NK-92 treated with Interleukin-12 subunit alpha and Interleukin-12 subunit beta, amount 100 ng/mL, for 24 hours (cell line): Measurements from ENCODE around the gene FNDC3A.
A peak's percentile ranks its signal among the peaks of the same experiment; 100 is the strongest.
"Not testable (repeated sequence)": the region's sequence is repeated elsewhere in the genome, so short reads cannot be mapped to it uniquely, and the experiment has no call there.

Experiments used
- DNase-seq: peaks from one replicate; lab custom pipeline; 2025; lab: John Stamatoyannopoulos, UW

Gene FNDC3A

GRCh38 chr13:49140910-49141611 is 165.3 kb downstream of the FNDC3A start:
- no peak for DNase-seq

- no peak for DNase-seq
Measured at GRCh38 chr13:49146950-49147355, 171.2 kb downstream of the FNDC3A start.

- no peak for DNase-seq
Measured at GRCh38 chr13:49148405-49148804, 172.7 kb downstream of the FNDC3A start.

- not testable (repeated sequence) for DNase-seq
Measured at GRCh38 chr13:49157955-49158584, 182.4 kb downstream of the FNDC3A start.

GRCh38 chr13:49163162-49163561 is 187.4 kb downstream of the FNDC3A start:
- DNase-seq = not testable (repeated sequence)

GRCh38 chr13:49164712-49165111 is 189.0 kb downstream of the FNDC3A start:
- DNase-seq = no peak

GRCh38 chr13:49165798-49166752 is 190.4 kb downstream of the FNDC3A start:
- no peak for DNase-seq

- no peak for DNase-seq
Measured at GRCh38 chr13:49171359-49171758, 195.6 kb downstream of the FNDC3A start.

- DNase-seq = no peak
Measured at GRCh38 chr13:49183672-49184325, 208.1 kb downstream of the FNDC3A start.

GRCh38 chr13:49184621-49185020 is 208.9 kb downstream of the FNDC3A start:
- DNase-seq = no peak

- DNase-seq = no peak
Measured at GRCh38 chr13:49185264-49185663, 209.6 kb downstream of the FNDC3A start.

GRCh38 chr13:49190901-49191300 is 215.2 kb downstream of the FNDC3A start:
- no peak for DNase-seq

GRCh38 chr13:49206641-49207040 is 230.9 kb downstream of the FNDC3A start:
- DNase-seq = no peak

- no peak for DNase-seq
Measured at GRCh38 chr13:49208619-49209018, 232.9 kb downstream of the FNDC3A start.

GRCh38 chr13:49210114-49210513 is 234.4 kb downstream of the FNDC3A start:
- DNase-seq = no peak

- no peak for DNase-seq
Measured at GRCh38 chr13:49210669-49211068, 235.0 kb downstream of the FNDC3A start.

- DNase-seq = no peak
Measured at GRCh38 chr13:49213539-49213938, 237.8 kb downstream of the FNDC3A start.

GRCh38 chr13:49213997-49214916 is 238.5 kb downstream of the FNDC3A start:
- DNase-seq = no peak

- peak; percentile 43 for DNase-seq
Measured at GRCh38 chr13:49214917-49215376, 239.2 kb downstream of the FNDC3A start.

GRCh38 chr13:49216334-49216733 is 240.6 kb downstream of the FNDC3A start:
- DNase-seq = no peak

GRCh38 chr13:49217962-49218492 is 242.3 kb downstream of the FNDC3A start:
- no peak for DNase-seq
